ENCODE results near the gene BACE2. TPM values are rescaled to one million over a fixed set of nuclear protein-coding genes. Genes with fewer than 3 reads are reported as not detected.
"Not testable (repeated sequence)": the region's sequence is repeated elsewhere in the genome, so short reads cannot be mapped to it uniquely, and the experiment has no call there.

The BACE2 gene
- total and polyA plus RNA-seq, 5 experiments from 2014 or later: 0.27 to 2.9 (median 1.7) TPM; not detected in 1

GRCh38 chr21:41289431-41289830 lies 121.5 kb downstream of the BACE2 start:
- ATAC-seq: no peak
- no peaks in the 10 kb centered on the region for H3K9me3 Mint-ChIP-seq
- peaks cover 5 to 31% (median 13%) of the 10 kb centered on the region in 5 donors for H3K27me3 Mint-ChIP-seq
- H3K4me1 Mint-ChIP-seq: peaks cover 3 to 11% (median 8%) of the 10 kb centered on the region in 4 donors
- POLR2A ChIA-PET: no interaction called here
- H3K4me3 Mint-ChIP-seq: no peak overlapping the region
- no peak for DNase-seq
- no peaks in the 10 kb centered on the region for H3K36me3 Mint-ChIP-seq
- no peak overlapping the region for H3K27ac Mint-ChIP-seq

- Mint-ChIP-seq H3K27me3 (peaks cover 9 to 38% (median 21%) of the 10 kb centered on the region in 5 donors), H3K27ac (peak overlapping the region in 1 of 10 donors; percentile 72), H3K4me1 (peaks cover 3 to 11% (median 9%) of the 10 kb centered on the region in 4 donors), H3K36me3 (no peaks in the 10 kb centered on the region), H3K4me3 (no peak overlapping the region), H3K9me3 (no peaks in the 10 kb centered on the region)
- POLR2A ChIA-PET: no interaction called here
- no peak for ATAC-seq
- DNase-seq: no peak
These were observed 122.3 kb downstream of the BACE2 start for GRCh38 chr21:41290106-41290799.

GRCh38 chr21:41294548-41295231 lies 126.7 kb downstream of the BACE2 start:
- peaks cover 10 to 49% (median 32%) of the 10 kb centered on the region in 5 donors for H3K27me3 Mint-ChIP-seq
- POLR2A ChIA-PET: no interaction called here
- H3K4me1 Mint-ChIP-seq: peaks cover 3 to 11% (median 9%) of the 10 kb centered on the region in 4 donors
- no peak for DNase-seq
- H3K27ac Mint-ChIP-seq: no peak overlapping the region
- no peak overlapping the region for H3K4me3 Mint-ChIP-seq
- H3K36me3 Mint-ChIP-seq: peaks cover 0 to 2% (median 0%) of the 10 kb centered on the region in 3 donors
- no peak for ATAC-seq
- H3K9me3 Mint-ChIP-seq: peaks cover 0 to 9% (median 3%) of the 10 kb centered on the region in 9 donors

GRCh38 chr21:41295721-41296254 lies 127.8 kb downstream of the BACE2 start:
- Mint-ChIP-seq H3K4me3 (no peak overlapping the region), H3K4me1 (peaks cover 3 to 11% (median 9%) of the 10 kb centered on the region in 4 donors), H3K36me3 (peaks cover 0 to 2% (median 0%) of the 10 kb centered on the region in 3 donors), H3K27me3 (peaks cover 10 to 47% (median 31%) of the 10 kb centered on the region in 5 donors), H3K9me3 (peaks cover 0 to 9% (median 4%) of the 10 kb centered on the region in 9 donors), H3K27ac (no peak overlapping the region)
- DNase-seq: no peak
- ATAC-seq: no peak
- POLR2A ChIA-PET: no interaction called here

GRCh38 chr21:41302976-41303375 lies 135.0 kb downstream of the BACE2 start:
- ATAC-seq (no peak), DNase-seq (no peak)
- no peak overlapping the region for H3K4me3 Mint-ChIP-seq
- peaks cover 0 to 18% (median 4%) of the 10 kb centered on the region in 9 donors for H3K9me3 Mint-ChIP-seq
- H3K27ac Mint-ChIP-seq: no peak overlapping the region
- H3K36me3 Mint-ChIP-seq: no peaks in the 10 kb centered on the region
- H3K27me3 Mint-ChIP-seq: peaks cover 0 to 8% (median 1%) of the 10 kb centered on the region in 5 donors
- POLR2A ChIA-PET: no interaction called here
- H3K4me1 Mint-ChIP-seq: peaks cover 0 to 8% (median 1%) of the 10 kb centered on the region in 4 donors

- Mint-ChIP-seq H3K4me3 (no peak overlapping the region), H3K36me3 (no peaks in the 10 kb centered on the region), H3K27me3 (peaks cover 0 to 6% (median 1%) of the 10 kb centered on the region in 5 donors), H3K4me1 (peaks cover 0 to 10% (median 2%) of the 10 kb centered on the region in 4 donors), H3K9me3 (peaks cover 0 to 10% (median 3%) of the 10 kb centered on the region in 9 donors), H3K27ac (no peak overlapping the region)
- DNase-seq (no peak), ATAC-seq (no peak)
- POLR2A ChIA-PET: no interaction called here
These were observed 136.2 kb downstream of the BACE2 start for GRCh38 chr21:41304068-41304720.

GRCh38 chr21:41307219-41307618 lies 139.3 kb downstream of the BACE2 start:
- Mint-ChIP-seq H3K9me3 (peaks cover 0 to 7% (median 2%) of the 10 kb centered on the region in 9 donors), H3K4me1 (peaks cover 0 to 10% (median 4%) of the 10 kb centered on the region in 4 donors), H3K27me3 (peaks cover 1 to 16% (median 5%) of the 10 kb centered on the region in 5 donors), H3K36me3 (no peaks in the 10 kb centered on the region), H3K4me3 (no peak overlapping the region), H3K27ac (no peak overlapping the region)
- DNase-seq: no peak
- POLR2A ChIA-PET: no interaction called here
- ATAC-seq: no peak

GRCh38 chr21:41313285-41314164 lies 145.6 kb downstream of the BACE2 start:
- H3K4me3 Mint-ChIP-seq, ATAC-seq, H3K9me3 Mint-ChIP-seq, H3K27ac Mint-ChIP-seq, H3K36me3 Mint-ChIP-seq, DNase-seq, POLR2A ChIA-PET, H3K4me1 Mint-ChIP-seq: not testable (repeated sequence)
- peaks cover 17 to 49% (median 39%) of the 10 kb centered on the region in 5 donors for H3K27me3 Mint-ChIP-seq

- peaks cover 0 to 10% (median 0%) of the 10 kb centered on the region in 3 donors for H3K36me3 Mint-ChIP-seq
- POLR2A ChIA-PET: no interaction called here
- H3K9me3 Mint-ChIP-seq: no peaks in the 10 kb centered on the region
- H3K4me3 Mint-ChIP-seq: peak overlapping the region in 7 of 10 donors; percentile 9 to 58 (median 42)
- peaks cover 17 to 40% (median 33%) of the 10 kb centered on the region in 5 donors for H3K27me3 Mint-ChIP-seq
- peaks cover 0 to 6% (median 3%) of the 10 kb centered on the region in 4 donors for H3K4me1 Mint-ChIP-seq
- ATAC-seq (no peak), DNase-seq (no peak)
- peak overlapping the region in 1 of 10 donors; percentile 48 for H3K27ac Mint-ChIP-seq
These were observed 147.8 kb downstream of the BACE2 start for GRCh38 chr21:41315726-41316125.

- peaks cover 1 to 13% (median 8%) of the 10 kb centered on the region in 4 donors for H3K4me1 Mint-ChIP-seq
- no peak for DNase-seq
- H3K9me3 Mint-ChIP-seq: no peaks in the 10 kb centered on the region
- ATAC-seq: peak in 1 of 2 donors; percentile 19
- peaks cover 0 to 10% (median 0%) of the 10 kb centered on the region in 3 donors for H3K36me3 Mint-ChIP-seq
- peaks cover 17 to 40% (median 33%) of the 10 kb centered on the region in 5 donors for H3K27me3 Mint-ChIP-seq
- H3K4me3 Mint-ChIP-seq: peak within 1 kb of the TSS; percentile 14 to 76 (median 60)
- POLR2A ChIA-PET: no interaction called here
- H3K27ac Mint-ChIP-seq: peak within 1 kb of the TSS in 1 of 10 donors; percentile 70
These were observed 148.5 kb downstream of the BACE2 start, which contains the start of gene FAM3B for GRCh38 chr21:41316200-41317062. TSS of gene FAM3B (plus strand) at chr21:41316801. CDS start at chr21:41316880, 79 bp downstream.

- Mint-ChIP-seq H3K4me1 (peaks cover 4 to 19% (median 13%) of the 10 kb centered on the region in 4 donors), H3K27ac (no peak overlapping the region), H3K27me3 (peaks cover 17 to 40% (median 33%) of the 10 kb centered on the region in 5 donors), H3K9me3 (no peaks in the 10 kb centered on the region), H3K4me3 (peak overlapping the region in 5 of 10 donors; percentile 23 to 69 (median 63)), H3K36me3 (peaks cover 0 to 10% (median 0%) of the 10 kb centered on the region in 3 donors)
- DNase-seq (no peak), ATAC-seq (no peak)
- POLR2A ChIA-PET: no interaction called here
These were observed 149.1 kb downstream of the BACE2 start for GRCh38 chr21:41317063-41317392.

Data from naive thymus-derived CD8-positive, alpha-beta T cell (primary cell).